ENCODE measurements around the gene AMFR. TPM values are rescaled to one million over a fixed set of nuclear protein-coding genes. Genes with fewer than 3 reads are reported as not detected.

AMFR gene
- total RNA-seq, 1 experiment from 2014 or later = 66.3 TPM

DNA sequence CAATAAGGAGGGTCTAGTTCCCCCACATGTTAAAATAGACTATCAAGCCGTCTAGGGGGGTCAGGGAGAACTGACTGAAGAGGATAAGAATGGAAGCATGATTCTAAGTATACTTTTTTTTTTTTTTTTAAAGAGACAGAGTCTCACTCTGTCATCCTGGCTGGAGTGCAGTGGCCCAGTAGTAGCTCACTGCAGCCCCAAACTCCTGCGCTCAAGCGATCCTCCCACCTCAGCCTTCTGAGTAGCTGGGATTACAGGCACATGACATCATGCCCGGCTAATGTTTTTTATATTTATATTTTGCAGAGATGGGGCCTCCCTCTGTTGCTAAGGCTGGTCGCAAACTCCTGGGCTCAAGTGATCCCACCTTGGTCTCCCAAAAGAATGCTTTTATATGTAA lies 14.2 kb downstream of the AMFR start:
- DNase-seq (ENCODE audit: low read depth, low spot score) (no peak), ATAC-seq (no peak)
- intact Hi-C loops (cut with micrococcal nuclease) = no loop called here
- ChIA-PET POLR2A (no interaction called here), RAD21 (ENCODE audit: low non-redundant PET in 1 of 2, low total read pairs in 2 of 2, uncharacterized antibody in 2 of 2, unreplicated experiment in 2 of 2) (no interaction called here), CTCF (no interaction called here)
- H3K9me2 ChIP-seq (ENCODE audit: insufficient read depth) = no peaks in the 10 kb centered on the region
- H3K4me2 ChIP-seq (ENCODE audit: low read length) = no peak overlapping the region
- no TSS peak for BruUV-seq (replicated peaks)
- H3K9me3 ChIP-seq (ENCODE audit: control insufficient read depth in 1 of 2, insufficient read depth in 1 of 2, low read depth in 1 of 2, low read length in 2 of 2) = no peaks in the 10 kb centered on the region
- H3K79me2 ChIP-seq (ENCODE audit: insufficient read depth, low read length) = peaks cover 25% of the 10 kb centered on the region
- TF ChIP-seq ELF1 (IDR thresholded peaks at IDR 0.05; ENCODE audit: borderline replicate concordance, low read depth) = no peak
- no peak for TF ChIP-seq TCF7L2 (IDR thresholded peaks at IDR 0.05; ENCODE audit: borderline replicate concordance, extremely low read depth, insufficient read depth, insufficient read length)
- TF ChIP-seq SP1 (IDR thresholded peaks at IDR 0.05; ENCODE audit: low read depth) = no peak
- no peak for TF ChIP-seq FOSL1 (IDR thresholded peaks at IDR 0.05; ENCODE audit: low read depth)
- no peak for TF ChIP-seq ZFX (IDR thresholded peaks at IDR 0.05)
- TF ChIP-seq CEBPB (IDR thresholded peaks at IDR 0.05; ENCODE audit: low read depth) = no peak
- no peak overlapping the region for H3K4me3 ChIP-seq (replicated peaks in 1 of 2; ENCODE audit: low read depth in 1 of 2, low read length in 2 of 2)
- no peaks in the 10 kb centered on the region for H3K27me3 ChIP-seq (ENCODE audit: insufficient read depth, low read length)
- no peaks in the 10 kb centered on the region for H4K20me1 ChIP-seq (ENCODE audit: insufficient read depth)
- H3K36me3 ChIP-seq (ENCODE audit: control insufficient read depth in 1 of 2, insufficient read depth in 2 of 2, low read length in 2 of 2) = peaks cover 9 to 16% of the 10 kb centered on the region in 2 experiments; a peak in 3 of 4 replicates
- H3K9ac ChIP-seq (ENCODE audit: low read length) = no peak overlapping the region
- H3K4me1 ChIP-seq (ENCODE audit: control insufficient read depth in 1 of 2, insufficient read depth in 2 of 2, low read length in 2 of 2) = no peaks in the 10 kb centered on the region
- no peak overlapping the region for H3K27ac ChIP-seq (ENCODE audit: low read depth, low read length)
- no peak overlapping the region for H2AFZ ChIP-seq (ENCODE audit: low read depth, low read length, poor library complexity, severe bottlenecking)

DNA sequence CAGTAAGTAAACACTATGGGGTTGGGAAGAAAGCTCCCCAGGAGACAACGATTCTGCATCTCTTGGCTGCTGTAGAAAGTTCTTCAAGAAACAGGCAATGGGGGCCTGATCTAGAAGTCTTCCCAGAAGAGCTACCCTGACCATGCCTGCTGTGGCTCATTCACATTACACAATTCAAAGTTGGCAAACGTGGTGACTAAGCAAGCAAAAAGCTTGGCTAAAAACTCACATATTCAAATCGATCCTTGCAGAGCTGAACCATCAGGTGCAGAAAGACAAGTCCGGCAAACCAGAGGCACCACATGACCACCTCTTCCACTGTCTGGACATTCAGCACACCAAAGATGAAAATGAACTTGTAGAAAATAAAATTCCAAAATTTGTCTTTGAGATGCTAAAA lies 16.1 kb downstream of the AMFR start:
- RAD21 ChIA-PET (ENCODE audit: low non-redundant PET in 1 of 2, low total read pairs in 2 of 2, uncharacterized antibody in 2 of 2, unreplicated experiment in 2 of 2) = no interaction called here
- BruUV-seq (replicated peaks) = no TSS peak
- peaks cover 19 to 21% of the 10 kb centered on the region in 2 experiments; a peak in 3 of 4 replicates for H3K36me3 ChIP-seq (ENCODE audit: control insufficient read depth in 1 of 2, insufficient read depth in 2 of 2, low read length in 2 of 2)
- no peaks in the 10 kb centered on the region for H3K27me3 ChIP-seq (ENCODE audit: insufficient read depth, low read length)
- DNase-seq (ENCODE audit: low read depth, low spot score) (no peak), ATAC-seq (no peak)
- no peak overlapping the region for H3K4me2 ChIP-seq (ENCODE audit: low read length)
- H3K9me2 ChIP-seq (ENCODE audit: insufficient read depth) = no peaks in the 10 kb centered on the region
- TF ChIP-seq TCF7L2 (IDR thresholded peaks at IDR 0.05; ENCODE audit: borderline replicate concordance, extremely low read depth, insufficient read depth, insufficient read length) = no peak
- TF ChIP-seq, protein P1, sequence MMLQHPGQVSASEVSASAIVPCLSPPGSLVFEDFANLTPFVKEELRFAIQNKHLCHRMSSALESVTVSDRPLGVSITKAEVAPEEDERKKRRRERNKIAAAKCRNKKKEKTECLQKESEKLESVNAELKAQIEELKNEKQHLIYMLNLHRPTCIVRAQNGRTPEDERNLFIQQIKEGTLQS (IDR thresholded peaks at IDR 0.05) = no peak
- TF ChIP-seq SRF (IDR thresholded peaks at IDR 0.05; ENCODE audit: low read depth) = no peak
- no peak for TF ChIP-seq JUND (IDR thresholded peaks at IDR 0.05)
- TF ChIP-seq, protein P2, sequence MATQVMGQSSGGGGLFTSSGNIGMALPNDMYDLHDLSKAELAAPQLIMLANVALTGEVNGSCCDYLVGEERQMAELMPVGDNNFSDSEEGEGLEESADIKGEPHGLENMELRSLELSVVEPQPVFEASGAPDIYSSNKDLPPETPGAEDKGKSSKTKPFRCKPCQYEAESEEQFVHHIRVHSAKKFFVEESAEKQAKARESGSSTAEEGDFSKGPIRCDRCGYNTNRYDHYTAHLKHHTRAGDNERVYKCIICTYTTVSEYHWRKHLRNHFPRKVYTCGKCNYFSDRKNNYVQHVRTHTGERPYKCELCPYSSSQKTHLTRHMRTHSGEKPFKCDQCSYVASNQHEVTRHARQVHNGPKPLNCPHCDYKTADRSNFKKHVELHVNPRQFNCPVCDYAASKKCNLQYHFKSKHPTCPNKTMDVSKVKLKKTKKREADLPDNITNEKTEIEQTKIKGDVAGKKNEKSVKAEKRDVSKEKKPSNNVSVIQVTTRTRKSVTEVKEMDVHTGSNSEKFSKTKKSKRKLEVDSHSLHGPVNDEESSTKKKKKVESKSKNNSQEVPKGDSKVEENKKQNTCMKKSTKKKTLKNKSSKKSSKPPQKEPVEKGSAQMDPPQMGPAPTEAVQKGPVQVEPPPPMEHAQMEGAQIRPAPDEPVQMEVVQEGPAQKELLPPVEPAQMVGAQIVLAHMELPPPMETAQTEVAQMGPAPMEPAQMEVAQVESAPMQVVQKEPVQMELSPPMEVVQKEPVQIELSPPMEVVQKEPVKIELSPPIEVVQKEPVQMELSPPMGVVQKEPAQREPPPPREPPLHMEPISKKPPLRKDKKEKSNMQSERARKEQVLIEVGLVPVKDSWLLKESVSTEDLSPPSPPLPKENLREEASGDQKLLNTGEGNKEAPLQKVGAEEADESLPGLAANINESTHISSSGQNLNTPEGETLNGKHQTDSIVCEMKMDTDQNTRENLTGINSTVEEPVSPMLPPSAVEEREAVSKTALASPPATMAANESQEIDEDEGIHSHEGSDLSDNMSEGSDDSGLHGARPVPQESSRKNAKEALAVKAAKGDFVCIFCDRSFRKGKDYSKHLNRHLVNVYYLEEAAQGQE (IDR thresholded peaks at IDR 0.05; ENCODE audit: low read depth) = no peak
- no peak for TF ChIP-seq SP1 (IDR thresholded peaks at IDR 0.05; ENCODE audit: low read depth)
- no peak overlapping the region for H3K9ac ChIP-seq (ENCODE audit: low read length)
- H4K20me1 ChIP-seq (ENCODE audit: insufficient read depth) = no peaks in the 10 kb centered on the region
- peaks cover 7% of the 10 kb centered on the region; the same call in 1 of the 2 replicates for H3K79me2 ChIP-seq (ENCODE audit: insufficient read depth, low read length)
- CTCF ChIA-PET = no interaction called here
- H3K4me1 ChIP-seq (ENCODE audit: control insufficient read depth in 1 of 2, insufficient read depth in 2 of 2, low read length in 2 of 2) = no peaks in the 10 kb centered on the region
- H3K27ac ChIP-seq (ENCODE audit: low read depth, low read length) = no peak overlapping the region
- H2AFZ ChIP-seq (ENCODE audit: low read depth, low read length, poor library complexity, severe bottlenecking) = no peak overlapping the region
- no peak overlapping the region for H3K4me3 ChIP-seq (replicated peaks in 1 of 2; ENCODE audit: low read depth in 1 of 2, low read length in 2 of 2)
- intact Hi-C loops (cut with micrococcal nuclease) = no loop called here
- H3K9me3 ChIP-seq (ENCODE audit: control insufficient read depth in 1 of 2, insufficient read depth in 1 of 2, low read depth in 1 of 2, low read length in 2 of 2) = no peaks in the 10 kb centered on the region
- POLR2A ChIA-PET = interaction anchor here (1.0 kb wide), 1 partner anchor 10 kb away, joined by 3 read pairs; no protein-coding TSS in a partner anchor

Measured in HCT116 (cell line).